Lower leg skin (tissue), 4 donors: Measurements from ENCODE around the gene ZNF653. TPM values are rescaled to one million over a fixed set of nuclear protein-coding genes. Genes with fewer than 3 reads are reported as not detected.
A peak's percentile ranks its signal among the peaks of the same experiment; 100 is the strongest.
"Not testable (repeated sequence)": the region's sequence is repeated elsewhere in the genome, so short reads cannot be mapped to it uniquely, and the experiment has no call there.

Experiments used
- DNase-seq, 2 donors: peaks; one replicate each; pipeline ENCODE4 v3.0.0-alpha.2; 2019; ENCODE audit warnings: low spot score in 2 of 2
- H3K4me3 ChIP-seq: fragments of 200-600 bp; sonication (generic); 2 replicates; pipeline ENCODE4 v1.5.1; 2017; ENCODE audit warnings: mild to moderate bottlenecking, low read depth; ENCODE audit not compliant: poor library complexity, severe bottlenecking
- POLR2A ChIP-seq, 2 donors: fragments of 450-650 bp; IDR thresholded peaks; one replicate each; pipeline ENCODE4 v1.6.1; 2016 to 2017; ENCODE audit warnings: antibody characterized with exemption in 2 of 2, mild to moderate bottlenecking in 1 of 2, moderate library complexity in 1 of 2
- WGBS, 2 donors: methylation state at CpG; one replicate each; pipeline ENCODE4 v1.1.5; 2018; 5-methylcytosine and 5-hydroxymethylcytosine counted together
- intact Hi-C: fragments of 100-400 bp; cut with DNase I; formaldehyde crosslinking; loops from one replicate; pipeline ENCODE4 v1.15.0; 2023; ENCODE audit warnings: low total_unique reads
- microRNA-seq, 2 donors: library from miRNA; unstranded; fragments of <30 nt; microRNA quantifications; one replicate each; pipeline ENCODE4, GENCODE V29; 2016; ENCODE audit warnings: borderline replicate concordance in 2 of 2, borderline number of aligned reads in 1 of 2
- total RNA-seq, 4 donors: library from RNA; depleted of rRNA; stranded (reverse); fragments of >200 nt; gene quantifications; one replicate each; pipeline ENCODE4 v1.1.0, GENCODE V29; 2016
- TF ChIP-seq, protein P1 (sequence below), 3 donors: fragments of 450-650 bp; IDR thresholded peaks; one replicate each; pipeline ENCODE4 v1.5.1; 2016; ENCODE audit warnings: antibody characterized with exemption in 3 of 3, mild to moderate bottlenecking in 3 of 3, moderate library complexity in 2 of 3

ZNF653 gene
- total RNA-seq, 4 donors from 2014 or later: 8.4 to 16.9 (median 11.6) TPM

DNA sequence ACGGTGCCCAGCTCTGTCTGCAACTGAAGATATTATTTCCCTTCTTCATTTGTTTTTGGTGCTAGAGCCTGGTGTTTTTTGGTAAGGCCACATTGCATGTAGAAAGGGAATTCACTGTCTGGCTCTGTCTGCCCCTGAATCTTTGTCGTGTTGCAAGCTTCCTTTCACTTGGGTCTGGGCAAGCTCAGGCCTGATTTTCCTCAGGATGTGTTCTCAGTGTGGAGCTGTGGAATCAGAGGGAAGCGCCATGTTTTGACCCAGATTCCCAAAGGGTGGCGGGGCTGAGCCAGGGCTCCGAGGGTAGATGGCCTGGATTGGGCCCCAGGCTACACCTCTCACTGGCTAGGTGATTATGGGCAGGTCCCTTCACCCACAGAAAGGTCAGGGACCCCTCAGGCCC, 61.6 kb downstream of the ZNF653 start:
- 42 to 43% methylated on average over 5 of the region's 5 CpGs for WGBS, 2 donors
- DNase-seq: no peak
- no peak overlapping the region for H3K4me3 ChIP-seq
- no peak for TF ChIP-seq POLR2A (IDR thresholded peaks at IDR 0.05)
- TF ChIP-seq, protein P1, sequence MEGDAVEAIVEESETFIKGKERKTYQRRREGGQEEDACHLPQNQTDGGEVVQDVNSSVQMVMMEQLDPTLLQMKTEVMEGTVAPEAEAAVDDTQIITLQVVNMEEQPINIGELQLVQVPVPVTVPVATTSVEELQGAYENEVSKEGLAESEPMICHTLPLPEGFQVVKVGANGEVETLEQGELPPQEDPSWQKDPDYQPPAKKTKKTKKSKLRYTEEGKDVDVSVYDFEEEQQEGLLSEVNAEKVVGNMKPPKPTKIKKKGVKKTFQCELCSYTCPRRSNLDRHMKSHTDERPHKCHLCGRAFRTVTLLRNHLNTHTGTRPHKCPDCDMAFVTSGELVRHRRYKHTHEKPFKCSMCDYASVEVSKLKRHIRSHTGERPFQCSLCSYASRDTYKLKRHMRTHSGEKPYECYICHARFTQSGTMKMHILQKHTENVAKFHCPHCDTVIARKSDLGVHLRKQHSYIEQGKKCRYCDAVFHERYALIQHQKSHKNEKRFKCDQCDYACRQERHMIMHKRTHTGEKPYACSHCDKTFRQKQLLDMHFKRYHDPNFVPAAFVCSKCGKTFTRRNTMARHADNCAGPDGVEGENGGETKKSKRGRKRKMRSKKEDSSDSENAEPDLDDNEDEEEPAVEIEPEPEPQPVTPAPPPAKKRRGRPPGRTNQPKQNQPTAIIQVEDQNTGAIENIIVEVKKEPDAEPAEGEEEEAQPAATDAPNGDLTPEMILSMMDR (IDR thresholded peaks at IDR 0.05): no peak
- intact Hi-C loops: no loop called here

DNA sequence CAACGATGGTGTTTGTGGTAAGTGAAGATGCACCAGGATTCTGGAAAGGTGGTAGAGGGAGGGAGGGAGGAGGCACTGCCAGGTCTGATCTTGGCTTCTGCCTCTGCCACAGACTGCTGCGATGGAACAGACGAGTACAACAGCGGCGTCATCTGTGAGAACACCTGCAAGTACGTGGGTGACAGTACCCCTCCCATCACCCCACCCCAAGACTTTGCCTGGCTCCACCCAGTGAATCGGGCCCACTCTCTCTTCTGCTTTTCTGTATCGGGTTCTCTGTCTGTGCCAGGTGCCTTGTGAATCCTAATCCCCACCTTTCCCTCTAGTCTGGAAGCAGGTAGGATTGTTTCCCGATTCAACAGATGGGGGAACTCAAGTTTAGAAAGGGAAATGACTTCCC, 67.7 kb downstream of the ZNF653 start:
- 84 to 93% methylated on average over 9 of the region's 9 CpGs for WGBS, 2 donors

DNA sequence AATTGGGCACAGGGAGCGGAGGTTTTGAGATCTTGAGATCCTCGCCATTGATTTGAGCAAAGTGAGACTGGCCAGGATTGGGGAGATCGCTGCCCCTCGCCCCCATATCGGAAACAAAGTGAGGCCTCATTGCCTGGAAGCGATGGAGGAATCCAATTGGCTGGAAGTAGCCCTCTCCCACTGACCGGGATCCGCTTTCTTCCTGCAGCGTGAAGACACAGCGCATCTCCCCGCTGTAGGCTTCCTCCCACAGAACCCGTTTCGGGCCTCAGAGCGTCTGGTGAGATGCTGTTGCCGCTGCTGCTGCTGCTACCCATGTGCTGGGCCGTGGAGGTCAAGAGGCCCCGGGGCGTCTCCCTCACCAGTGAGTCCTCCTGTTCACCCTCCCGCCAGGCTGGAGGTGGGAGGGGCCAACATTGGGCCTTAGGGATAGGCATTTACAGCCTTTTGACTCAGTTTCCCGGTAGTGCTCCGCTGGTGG, 69.8 kb downstream of the ZNF653 start:
- 5% methylated on average over 21 of the region's 21 CpGs for WGBS, 2 donors
- intact Hi-C loops: no loop called here
- TF ChIP-seq, protein P1 (IDR thresholded peaks at IDR 0.05): no peak
- TF ChIP-seq POLR2A (IDR thresholded peaks at IDR 0.05): no peak
- no peak for DNase-seq
- H3K4me3 ChIP-seq: peak overlapping the region; percentile 48

More for the DNA sequence above, 67.7 kb downstream of the ZNF653 start:
- no peak overlapping the region for H3K4me3 ChIP-seq
- no peak for DNase-seq
- intact Hi-C loops: no loop called here
- no peak for TF ChIP-seq POLR2A (IDR thresholded peaks at IDR 0.05)
- TF ChIP-seq, protein P1 (IDR thresholded peaks at IDR 0.05): no peak

- peak; percentile 99 for DNase-seq
- H3K4me3 ChIP-seq: peak within 1 kb of the TSS; percentile 48
- WGBS, 2 donors: 0 to 1% methylated on average over 50 to 53 of the region's 53 CpGs
- intact Hi-C loops: no loop called here
- TF ChIP-seq, protein P1 (IDR thresholded peaks at IDR 0.05): peak in 2 of 3 donors; percentile 36 to 99
- TF ChIP-seq POLR2A (IDR thresholded peaks at IDR 0.05): no peak
Observed at GRCh38 chr19:11435057-11435832, 70.4 kb downstream of the ZNF653 start, which contains the start of the genes ODAD3 and PRKCSH. ODAD3 (minus strand) TSS chr19:11435121; CDS start chr19:11435016, 105 bp downstream. PRKCSH (plus strand) TSS chr19:11435635; CDS start chr19:11436118, 483 bp downstream.

DNA sequence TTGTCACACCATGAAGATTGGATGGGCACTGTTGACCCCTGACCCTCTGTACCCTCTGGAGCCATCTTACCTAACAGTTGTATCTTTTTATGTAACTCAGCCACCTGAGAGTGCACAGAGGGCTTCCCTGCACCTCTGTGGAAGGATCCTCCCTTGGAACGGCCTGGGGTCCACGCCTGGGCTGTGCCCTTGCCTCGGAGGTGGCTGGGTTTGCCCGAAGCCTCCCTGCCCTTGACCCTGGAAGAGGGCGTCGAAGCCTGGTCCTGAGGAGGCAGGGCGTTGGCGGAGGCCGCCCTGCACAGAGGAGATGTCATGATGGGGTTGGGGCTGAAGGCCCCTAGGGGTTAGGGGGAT, 71.0 kb downstream of the ZNF653 start:
- no peak for TF ChIP-seq POLR2A (IDR thresholded peaks at IDR 0.05)
- TF ChIP-seq, protein P1 (IDR thresholded peaks at IDR 0.05): no peak
- intact Hi-C loops: no loop called here
- WGBS, 2 donors: 5% methylated on average over 9 of the region's 9 CpGs
- no peak for DNase-seq
- no peak overlapping the region for H3K4me3 ChIP-seq

GRCh38 chr19:11433526-11433925, 72.1 kb downstream of the ZNF653 start:
- H3K4me3 ChIP-seq, intact Hi-C loops, DNase-seq: not testable (repeated sequence)
- WGBS, 2 donors: 98% methylated on average over 3 of the region's 3 CpGs

Small RNAs within 50 kb of the gene (microRNA-seq; reads per million reads assigned to microRNA genes)
- 0 reads per million in 2 donors for gene MIR7974

Other genes with a start within 250 kb of the ZNF653 start
- 100 to 1,000 TPM in 1 of 4 donors, 10 to 100 TPM in 3; 63.4 to 102 (median 65.6) TPM for gene DOCK6, start 243.3 kb downstream of the ZNF653 start, total RNA-seq
- not detected for gene TSPAN16, start 209.7 kb downstream of the ZNF653 start, total RNA-seq
- gene RAB3D, start 166.2 kb downstream of the ZNF653 start, total RNA-seq: 100 to 1,000 TPM in 2 of 4 donors, 10 to 100 TPM in 2; 88.6 to 107 (median 98.0) TPM
- gene TMEM205, start 159.6 kb downstream of the ZNF653 start, total RNA-seq: 100 to 1,000 TPM; 177 to 222 (median 208) TPM
- 10 to 100 TPM in 2 of 4 donors, 1 to 10 TPM in 2; 8.4 to 20.1 (median 10.4) TPM for gene CCDC159, start 159.3 kb downstream of the ZNF653 start, total RNA-seq
- 10 to 100 TPM; 18.6 to 40.6 (median 29.8) TPM for gene PLPPR2, start 150.4 kb downstream of the ZNF653 start, total RNA-seq
- 1 to 10 TPM; 2.1 to 3.3 (median 2.3) TPM for gene SWSAP1, start 131.2 kb downstream of the ZNF653 start, total RNA-seq
- 1 to 10 TPM; 1.3 to 2.9 (median 2.5) TPM for gene EPOR, start 121.5 kb downstream of the ZNF653 start, total RNA-seq
- 1 to 10 TPM in 2 of 4 donors, under 1 TPM in 2; 0.17 to 6.3 (median 1.6) TPM for gene RGL3, start 86.5 kb downstream of the ZNF653 start, total RNA-seq
- 1 to 10 TPM in 1 of 4 donors, under 1 TPM in 2, not detected in 1; 0.44 to 1.1 (median 0.94) TPM for gene ODAD3, start 70.7 kb downstream of the ZNF653 start, total RNA-seq
- 100 to 1,000 TPM; 121 to 189 (median 157) TPM for gene PRKCSH, start 70.2 kb downstream of the ZNF653 start, total RNA-seq
- gene ELAVL3, start 24.8 kb downstream of the ZNF653 start, total RNA-seq: not detected
- gene ECSIT, start 23.3 kb upstream of the ZNF653 start, total RNA-seq: 10 to 100 TPM; 55.9 to 82.8 (median 57.7) TPM
- gene CNN1, start 33.0 kb upstream of the ZNF653 start, total RNA-seq: 10 to 100 TPM in 3 of 4 donors, 1 to 10 TPM in 1; 7.7 to 72.3 (median 19.7) TPM
- 10 to 100 TPM; 22.3 to 41.5 (median 35.4) TPM for gene ELOF1, start 53.4 kb upstream of the ZNF653 start, total RNA-seq
- gene ACP5, start 71.8 kb upstream of the ZNF653 start, total RNA-seq: 10 to 100 TPM; 29.0 to 63.5 (median 52.1) TPM
- gene ZNF627, start 91.6 kb upstream of the ZNF653 start, total RNA-seq: 10 to 100 TPM in 3 of 4 donors, 1 to 10 TPM in 1; 8.6 to 12.1 (median 11.2) TPM
- 1 to 10 TPM; 5.5 to 8.4 (median 6.5) TPM for gene ZNF823, start 233.1 kb upstream of the ZNF653 start, total RNA-seq